ENCODE measurements around the gene LRRC74B. TPM values are rescaled to one million over a fixed set of nuclear protein-coding genes. Genes with fewer than 3 reads are reported as not detected.
"Not testable (repeated sequence)": the region's sequence is repeated elsewhere in the genome, so short reads cannot be mapped to it uniquely, and the experiment has no call there.

LRRC74B gene
- total RNA-seq, 4 donors from 2014 or later: not detected

DNA sequence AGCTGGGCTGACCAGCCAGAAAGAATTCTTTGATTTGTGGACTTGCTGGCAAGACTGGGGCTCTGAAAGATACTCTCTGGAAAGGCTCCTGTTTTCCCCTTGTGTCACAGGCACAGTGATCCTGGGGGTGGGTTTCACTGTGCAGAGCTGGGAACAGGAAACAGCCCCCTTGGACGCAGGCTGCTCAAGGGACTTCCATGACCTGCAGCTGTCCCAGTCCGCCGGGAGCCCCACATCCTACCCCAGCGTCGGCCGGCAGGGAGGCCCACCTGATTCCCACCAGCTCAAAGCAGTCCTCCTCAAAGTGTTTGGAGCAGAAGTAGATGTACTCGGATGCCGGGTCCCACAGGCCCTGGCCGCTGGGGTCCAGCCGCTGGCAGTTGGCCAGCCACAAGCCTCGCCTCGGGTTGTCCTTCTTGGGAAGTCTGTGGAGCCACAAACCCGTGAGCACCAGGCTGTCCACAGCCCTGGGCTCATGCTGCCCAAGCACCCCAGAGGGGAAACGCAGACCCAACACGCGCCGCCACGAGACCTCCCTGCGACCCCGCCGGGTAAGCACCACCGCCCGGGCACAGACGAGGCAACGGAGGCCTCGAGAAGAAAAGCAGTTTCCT, 44.7 kb upstream of the LRRC74B start:
- Histone ChIP-seq H3K4me1 (peaks cover 26 to 36% of the 10 kb centered on the region in 2 donors), H3K36me3 (peaks cover 0 to 35% of the 10 kb centered on the region in 2 donors)
- intact Hi-C loops (cut with DNase I; ENCODE audit: low total_unique reads): loop anchor here (1.0 to 10.0 kb wide), 3 partner anchors 84 to 143 kb away; partner anchors contain the start of genes CRKL and PI4KA

GRCh38 chr22:21001601-21002325, 44.0 kb upstream of the LRRC74B start, which contains the start of gene THAP7:
Gene THAP7, minus strand, starts transcription at chr22:21002118. Its CDS starts 207 bp downstream, at chr22:21001911.
- no peaks in the 10 kb centered on the region for H3K27me3 ChIP-seq
- peaks cover 0 to 35% of the 10 kb centered on the region in 2 donors for H3K36me3 ChIP-seq
- in situ Hi-C loops (cut with MboI; ENCODE audit: low sequenced_read_pairs in 4 of 4): loop anchor here in 1 of 4 donors (10.0 kb wide), 1 partner anchor 117 kb away; no protein-coding TSS in a partner anchor
- DNase-seq: peak; percentile 95
- H3K4me3 ChIP-seq: peak within 1 kb of the TSS; percentile 72 to 94 (median 85)
- no peaks in the 10 kb centered on the region for H3K9me3 ChIP-seq
- TF ChIP-seq CTCF (IDR thresholded peaks at IDR 0.05 in 4 of 5, conservative IDR thresholded peaks at IDR 0.05 in 1 of 5) (peak in 1 of 5 experiments; percentile 26), POLR2A (IDR thresholded peaks at IDR 0.05) (peak; percentile 89 to 94)
- peak; percentile 92 to 94 for ATAC-seq
- H3K27ac ChIP-seq: peak within 1 kb of the TSS; percentile 92 to 99 (median 98)
- intact Hi-C loops (cut with DNase I; ENCODE audit: low total_unique reads): loop anchor here (1.0 to 10.0 kb wide), 5 partner anchors 19 to 143 kb away; partner anchors contain the start of genes CRKL, LRRC74B, LZTR1 and PI4KA
- peaks cover 26 to 36% of the 10 kb centered on the region in 2 donors for H3K4me1 ChIP-seq

More for the DNA sequence above, 44.7 kb upstream of the LRRC74B start:
- in situ Hi-C loops (cut with MboI; ENCODE audit: low sequenced_read_pairs in 4 of 4): loop anchor here in 1 of 4 donors (10.0 kb wide), 1 partner anchor 116 kb away; no protein-coding TSS in a partner anchor
- no peaks in the 10 kb centered on the region for H3K9me3 ChIP-seq
- no peak for DNase-seq
- peak overlapping the region; percentile 72 to 94 (median 85) for H3K4me3 ChIP-seq
- TF ChIP-seq CTCF (IDR thresholded peaks at IDR 0.05 in 4 of 5, conservative IDR thresholded peaks at IDR 0.05 in 1 of 5) (no peak), POLR2A (IDR thresholded peaks at IDR 0.05) (no peak)
- ATAC-seq: peak in 1 of 2 donors; percentile 1
- H3K27ac ChIP-seq: peak overlapping the region; percentile 92 to 99 (median 98)
- no peaks in the 10 kb centered on the region for H3K27me3 ChIP-seq

DNA sequence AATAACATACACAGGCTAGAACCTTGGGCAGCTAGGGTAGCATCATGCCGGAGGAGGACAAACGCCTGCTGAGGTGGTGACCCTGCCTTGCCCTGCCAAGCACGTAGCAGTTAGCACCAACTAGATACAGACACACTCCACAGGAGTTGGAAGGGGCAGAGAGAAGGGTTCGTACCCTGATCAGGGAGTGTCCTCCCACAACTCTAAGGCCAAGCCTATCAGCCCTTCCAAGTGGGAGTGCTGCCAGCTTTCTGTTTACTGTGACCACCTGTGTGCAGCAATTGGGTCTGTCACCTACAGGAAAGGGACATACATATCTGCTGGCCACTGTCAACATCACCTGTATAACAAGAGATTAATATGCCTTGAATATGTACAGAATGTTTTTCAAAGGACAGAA, 42.0 kb upstream of the LRRC74B start:
- DNase-seq: no peak
- ATAC-seq: no peak
- Histone ChIP-seq H3K4me1 (peaks cover 26 to 36% of the 10 kb centered on the region in 2 donors), H3K9me3 (no peaks in the 10 kb centered on the region), H3K36me3 (peaks cover 0 to 17% of the 10 kb centered on the region in 2 donors), H3K27me3 (no peaks in the 10 kb centered on the region), H3K4me3 (no peak overlapping the region), H3K27ac (peak overlapping the region; percentile 92 to 99 (median 98))
- intact Hi-C loops (cut with DNase I; ENCODE audit: low total_unique reads) (loop anchor here (10.0 kb wide), 1 partner anchor 119 kb away; no protein-coding TSS in a partner anchor), in situ Hi-C loops (cut with MboI; ENCODE audit: low sequenced_read_pairs in 4 of 4) (loop anchor here in 1 of 4 donors (10.0 kb wide), 1 partner anchor 119 kb away; no protein-coding TSS in a partner anchor)
- TF ChIP-seq POLR2A (IDR thresholded peaks at IDR 0.05) (no peak), CTCF (IDR thresholded peaks at IDR 0.05 in 4 of 5, conservative IDR thresholded peaks at IDR 0.05 in 1 of 5) (no peak)

DNA sequence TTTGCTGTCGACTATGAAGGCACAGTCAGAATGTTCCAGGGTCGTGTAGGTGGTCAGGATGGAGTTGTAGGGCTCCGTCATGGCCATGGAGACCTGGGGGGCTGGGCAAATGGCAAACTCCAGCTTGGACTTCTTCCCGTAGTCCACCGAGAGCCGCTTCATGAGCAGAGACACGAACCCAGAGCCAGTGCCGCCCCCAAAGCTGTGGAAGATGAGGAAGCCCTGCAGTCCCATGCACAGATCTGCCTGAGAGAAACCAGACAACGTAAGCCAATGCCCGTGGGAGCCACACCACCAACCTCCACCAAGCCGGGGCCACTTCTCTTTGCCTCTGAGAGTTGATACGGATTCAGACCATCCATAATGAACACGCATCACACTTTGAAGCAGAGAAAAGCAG, 36.5 kb upstream of the LRRC74B start:
- not testable (repeated sequence) for H3K4me3 ChIP-seq, H3K27me3 ChIP-seq, H3K4me1 ChIP-seq, ATAC-seq, H3K27ac ChIP-seq, DNase-seq, H3K9me3 ChIP-seq, H3K36me3 ChIP-seq
- in situ Hi-C loops (cut with MboI; ENCODE audit: low sequenced_read_pairs in 4 of 4): loop anchor here in 1 of 4 donors (10.0 kb wide), 1 partner anchor 124 kb away; no protein-coding TSS in a partner anchor
- intact Hi-C loops (cut with DNase I; ENCODE audit: low total_unique reads): loop anchor here (10.0 kb wide), 1 partner anchor 124 kb away; no protein-coding TSS in a partner anchor
